ENCODE measurements around the gene KIAA0232. TPM values are rescaled to one million over a fixed set of nuclear protein-coding genes. Genes with fewer than 3 reads are reported as not detected.

Gene KIAA0232
- total and polyA plus RNA-seq, 2 experiments from 2014 or later, result 11.3 to 34.3 TPM

DNA sequence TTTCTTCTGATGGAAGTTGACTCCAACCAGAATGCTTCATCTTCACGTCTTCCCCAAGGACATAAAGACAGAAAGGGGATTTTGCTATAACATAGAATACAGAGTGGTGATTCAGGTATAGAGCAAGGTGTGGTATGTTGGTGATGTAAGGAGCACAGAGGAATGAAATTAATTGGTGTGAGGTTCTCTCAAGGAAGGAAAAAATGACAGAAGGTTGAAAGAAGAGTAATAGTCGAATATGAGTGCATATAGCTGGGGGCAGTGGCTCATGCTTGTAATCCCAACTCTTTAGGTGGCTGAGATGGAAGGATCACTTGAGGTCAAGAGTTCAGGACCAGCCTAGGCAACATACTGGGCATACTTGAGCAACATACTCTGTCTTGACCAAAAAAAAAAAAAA, 20.1 kb downstream of the KIAA0232 start:
- Histone ChIP-seq H3K27ac (no peak overlapping the region), H3K36me3 (replicated peaks; ENCODE audit: insufficient read depth, low read depth) (no peaks in the 10 kb centered on the region), H3K9me2 (replicated peaks; ENCODE audit: insufficient read depth) (no peaks in the 10 kb centered on the region), H2AFZ (no peak overlapping the region), H3K4me2 (no peak overlapping the region), H3K4me3 (no peak overlapping the region), H3K79me2 (peaks cover 99% of the 10 kb centered on the region), H3K27me3 (no peaks in the 10 kb centered on the region), H3K4me1 (ENCODE audit: insufficient read depth) (no peaks in the 10 kb centered on the region), H3K9me3 (ENCODE audit: low read depth) (no peaks in the 10 kb centered on the region), H4K20me1 (ENCODE audit: insufficient read depth, poor library complexity, severe bottlenecking) (peaks cover 91% of the 10 kb centered on the region)
- no peak for TF ChIP-seq EZH2 (IDR thresholded peaks at IDR 0.05; ENCODE audit: borderline replicate concordance)
- TF ChIP-seq, protein P1, sequence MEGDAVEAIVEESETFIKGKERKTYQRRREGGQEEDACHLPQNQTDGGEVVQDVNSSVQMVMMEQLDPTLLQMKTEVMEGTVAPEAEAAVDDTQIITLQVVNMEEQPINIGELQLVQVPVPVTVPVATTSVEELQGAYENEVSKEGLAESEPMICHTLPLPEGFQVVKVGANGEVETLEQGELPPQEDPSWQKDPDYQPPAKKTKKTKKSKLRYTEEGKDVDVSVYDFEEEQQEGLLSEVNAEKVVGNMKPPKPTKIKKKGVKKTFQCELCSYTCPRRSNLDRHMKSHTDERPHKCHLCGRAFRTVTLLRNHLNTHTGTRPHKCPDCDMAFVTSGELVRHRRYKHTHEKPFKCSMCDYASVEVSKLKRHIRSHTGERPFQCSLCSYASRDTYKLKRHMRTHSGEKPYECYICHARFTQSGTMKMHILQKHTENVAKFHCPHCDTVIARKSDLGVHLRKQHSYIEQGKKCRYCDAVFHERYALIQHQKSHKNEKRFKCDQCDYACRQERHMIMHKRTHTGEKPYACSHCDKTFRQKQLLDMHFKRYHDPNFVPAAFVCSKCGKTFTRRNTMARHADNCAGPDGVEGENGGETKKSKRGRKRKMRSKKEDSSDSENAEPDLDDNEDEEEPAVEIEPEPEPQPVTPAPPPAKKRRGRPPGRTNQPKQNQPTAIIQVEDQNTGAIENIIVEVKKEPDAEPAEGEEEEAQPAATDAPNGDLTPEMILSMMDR (IDR thresholded peaks at IDR 0.05; ENCODE audit: poor library complexity), result no peak
- TF ChIP-seq EZH2phosphoT487 (IDR thresholded peaks at IDR 0.05; ENCODE audit: low read depth, severe bottlenecking, unreplicated experiment), result no peak
- 100% methylated on average over 2 of the region's 2 CpGs for WGBS (ENCODE audit: low lambda C conversion rate, missing lambda C conversion rate)
- no peak for DNase-seq (ENCODE audit: low spot score)

DNA sequence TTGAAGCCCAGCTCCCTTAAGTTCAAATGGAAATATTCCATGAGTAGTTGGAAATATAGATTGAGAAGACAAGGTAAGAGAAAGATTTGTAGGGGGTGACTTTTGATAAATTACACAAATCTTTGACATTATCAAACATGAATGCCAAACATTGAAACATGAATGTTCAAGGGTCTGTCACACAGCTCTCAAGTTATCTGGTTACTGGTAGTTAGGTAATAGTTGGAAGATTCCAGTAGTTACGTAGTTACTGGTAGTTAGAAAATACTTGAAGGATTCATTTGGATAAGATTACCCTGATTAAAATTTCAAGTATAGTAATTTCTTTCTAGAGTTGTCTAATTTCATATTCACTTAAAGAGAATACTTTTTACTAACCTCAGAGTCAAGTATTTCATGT, 20.7 kb downstream of the KIAA0232 start:
- DNase-seq (ENCODE audit: low spot score), result no peak
- H3K9me2 ChIP-seq (replicated peaks; ENCODE audit: insufficient read depth), result no peaks in the 10 kb centered on the region
- peaks cover 91% of the 10 kb centered on the region for H4K20me1 ChIP-seq (ENCODE audit: insufficient read depth, poor library complexity, severe bottlenecking)
- no peak overlapping the region for H3K4me3 ChIP-seq
- peaks cover 99% of the 10 kb centered on the region for H3K79me2 ChIP-seq
- H3K36me3 ChIP-seq (replicated peaks; ENCODE audit: insufficient read depth, low read depth), result no peaks in the 10 kb centered on the region
- no peak overlapping the region for H3K4me2 ChIP-seq
- WGBS (ENCODE audit: low lambda C conversion rate, missing lambda C conversion rate), result 97% methylated on average over 1 of the region's 1 CpG
- TF ChIP-seq, protein P1 (IDR thresholded peaks at IDR 0.05; ENCODE audit: poor library complexity), result no peak
- TF ChIP-seq EZH2 (IDR thresholded peaks at IDR 0.05; ENCODE audit: borderline replicate concordance) (no peak), EZH2phosphoT487 (IDR thresholded peaks at IDR 0.05; ENCODE audit: low read depth, severe bottlenecking, unreplicated experiment) (no peak)
- no peaks in the 10 kb centered on the region for H3K4me1 ChIP-seq (ENCODE audit: insufficient read depth)
- no peaks in the 10 kb centered on the region for H3K27me3 ChIP-seq
- H3K27ac ChIP-seq, result no peak overlapping the region
- H3K9me3 ChIP-seq (ENCODE audit: low read depth), result no peaks in the 10 kb centered on the region
- H2AFZ ChIP-seq, result no peak overlapping the region

DNA sequence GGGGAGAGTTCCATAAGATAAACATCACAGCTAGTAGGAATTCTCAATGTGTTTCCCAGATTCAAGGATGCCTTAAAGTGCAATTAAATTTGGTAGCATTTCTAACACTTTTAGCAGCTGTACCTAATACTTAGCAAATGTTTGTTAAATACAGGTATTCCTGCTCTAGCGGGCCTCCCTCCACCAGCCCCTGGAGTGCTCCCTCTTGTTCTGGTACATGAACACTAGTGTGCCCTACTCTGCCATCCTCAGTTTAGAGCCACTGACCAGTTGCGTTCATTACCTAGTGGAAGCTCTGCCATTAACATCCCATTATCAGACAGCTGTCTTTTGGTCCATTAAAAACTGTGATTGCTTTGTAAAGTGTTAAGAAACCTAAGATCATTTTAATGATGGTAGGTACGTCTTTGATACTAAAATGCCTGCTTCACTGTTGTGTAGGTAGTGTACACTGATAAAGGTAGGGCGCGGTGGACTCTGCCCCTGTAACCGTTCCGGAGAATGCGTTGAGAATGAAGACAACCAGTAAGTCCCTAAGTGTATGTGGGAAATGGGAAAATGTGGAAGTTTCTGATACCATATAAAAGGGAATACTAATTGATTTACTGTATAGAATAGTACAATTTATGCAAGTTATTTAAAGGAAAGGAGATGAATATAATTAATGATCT, 21.7 kb downstream of the KIAA0232 start:
- WGBS (ENCODE audit: low lambda C conversion rate, missing lambda C conversion rate), result 80% methylated on average over 8 of the region's 8 CpGs
- Histone ChIP-seq H2AFZ (no peak overlapping the region), H4K20me1 (ENCODE audit: insufficient read depth, poor library complexity, severe bottlenecking) (peaks cover 89% of the 10 kb centered on the region), H3K36me3 (replicated peaks; ENCODE audit: insufficient read depth, low read depth) (no peaks in the 10 kb centered on the region), H3K9me2 (replicated peaks; ENCODE audit: insufficient read depth) (no peaks in the 10 kb centered on the region), H3K4me3 (no peak overlapping the region), H3K9me3 (ENCODE audit: low read depth) (no peaks in the 10 kb centered on the region), H3K27ac (no peak overlapping the region), H3K79me2 (peaks cover 99% of the 10 kb centered on the region), H3K4me1 (ENCODE audit: insufficient read depth) (no peaks in the 10 kb centered on the region), H3K4me2 (peak overlapping the region; percentile 4), H3K27me3 (no peaks in the 10 kb centered on the region)
- no peak for TF ChIP-seq EZH2 (IDR thresholded peaks at IDR 0.05; ENCODE audit: borderline replicate concordance)
- no peak for DNase-seq (ENCODE audit: low spot score)

DNA sequence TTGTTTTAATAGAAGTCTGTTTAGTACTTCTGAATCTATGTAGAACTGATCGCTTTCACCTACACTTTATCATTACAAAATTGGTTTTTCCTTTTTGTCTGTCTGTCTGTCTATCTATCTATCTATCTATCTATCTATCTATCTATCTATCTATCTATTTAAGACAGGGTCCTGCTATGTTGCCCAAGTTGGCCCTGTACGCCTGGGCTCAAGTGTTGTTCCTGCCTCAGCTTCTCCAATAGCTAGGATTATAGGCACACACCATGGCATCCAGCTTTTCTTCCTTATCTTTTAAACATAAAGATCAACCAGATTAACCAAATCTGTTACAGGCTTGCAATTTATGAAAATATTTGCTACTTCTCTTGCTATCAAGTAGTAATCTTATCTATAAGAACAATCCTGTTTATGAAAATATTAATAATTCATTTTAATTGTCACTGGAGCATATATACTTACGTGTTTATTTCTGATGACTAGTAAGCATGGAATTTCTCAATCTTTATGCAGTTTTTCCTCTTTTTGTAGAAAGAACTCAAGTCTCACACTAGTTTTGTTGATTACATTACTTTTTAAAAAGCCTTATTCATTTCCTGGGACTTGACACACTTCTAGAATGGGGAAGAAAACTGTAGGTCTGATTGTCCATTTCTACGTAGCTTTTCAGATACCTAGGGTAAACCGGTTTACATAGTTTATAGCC, 24.5 kb downstream of the KIAA0232 start:
- H2AFZ ChIP-seq, result no peak overlapping the region
- no peak overlapping the region for H3K4me2 ChIP-seq
- no peak overlapping the region for H3K4me3 ChIP-seq
- peaks cover 99% of the 10 kb centered on the region for H3K79me2 ChIP-seq
- H3K9me2 ChIP-seq (replicated peaks; ENCODE audit: insufficient read depth), result no peaks in the 10 kb centered on the region
- no peak for DNase-seq (ENCODE audit: low spot score)
- H3K27me3 ChIP-seq, result no peaks in the 10 kb centered on the region
- H3K27ac ChIP-seq, result no peak overlapping the region
- no peaks in the 10 kb centered on the region for H3K36me3 ChIP-seq (replicated peaks; ENCODE audit: insufficient read depth, low read depth)
- H3K9me3 ChIP-seq (ENCODE audit: low read depth), result no peaks in the 10 kb centered on the region
- TF ChIP-seq EZH2 (IDR thresholded peaks at IDR 0.05; ENCODE audit: borderline replicate concordance), result no peak
- TF ChIP-seq, protein P1 (IDR thresholded peaks at IDR 0.05; ENCODE audit: poor library complexity), result no peak
- no peak for TF ChIP-seq EZH2phosphoT487 (IDR thresholded peaks at IDR 0.05; ENCODE audit: low read depth, severe bottlenecking, unreplicated experiment)
- H4K20me1 ChIP-seq (ENCODE audit: insufficient read depth, poor library complexity, severe bottlenecking), result peaks cover 73% of the 10 kb centered on the region
- WGBS (ENCODE audit: low lambda C conversion rate, missing lambda C conversion rate), result 86% methylated on average over 5 of the region's 5 CpGs
- no peaks in the 10 kb centered on the region for H3K4me1 ChIP-seq (ENCODE audit: insufficient read depth)
